Nephron progenitor cell (in vitro differentiated cells): ENCODE results near the gene CFAP77.
A peak's percentile ranks its signal among the peaks of the same experiment; 100 is the strongest.

Experiments
- DNase-seq: peaks from one replicate; pipeline ENCODE4 v3.0.0; 2021
- H3K27ac Mint-ChIP-seq: 2 replicates; pipeline ENCODE4 v1.8.0; 2021; ENCODE audit warnings: mild to moderate bottlenecking, moderate library complexity, mixed read lengths
- H3K27me3 Mint-ChIP-seq: 2 replicates; pipeline ENCODE4 v1.8.0; 2021; ENCODE audit warnings: mild to moderate bottlenecking, low read depth, mixed read lengths; ENCODE audit not compliant: poor library complexity
- H3K36me3 Mint-ChIP-seq: 2 replicates; pipeline ENCODE4 v1.8.0; 2021; ENCODE audit warnings: low read depth, mixed read lengths
- H3K4me1 Mint-ChIP-seq: 2 replicates; pipeline ENCODE4 v1.8.0; 2021; ENCODE audit warnings: mixed read lengths
- H3K4me3 Mint-ChIP-seq: 2 replicates; pipeline ENCODE4 v1.8.0; 2021; ENCODE audit warnings: mild to moderate bottlenecking, moderate library complexity, mixed read lengths
- H3K9me3 Mint-ChIP-seq: 2 replicates; pipeline ENCODE4 v1.8.0; 2021; ENCODE audit warnings: mild to moderate bottlenecking, moderate library complexity, mixed read lengths
- CTCF ChIP-seq: fragments of 200-600 bp; sonication (generic); IDR thresholded peaks from 2 replicates; pipeline ENCODE4 v1.5.0; 2021; ENCODE audit warnings: antibody characterized with exemption

The CFAP77 gene

GRCh38 chr9:132422574-132422973, 12.6 kb downstream of the CFAP77 start:
- no peak for TF ChIP-seq CTCF
- Mint-ChIP-seq H3K27me3 (peaks cover 86% of the 10 kb centered on the region), H3K27ac (no peak overlapping the region), H3K4me1 (peaks cover 54% of the 10 kb centered on the region), H3K36me3 (no peaks in the 10 kb centered on the region), H3K9me3 (no peaks in the 10 kb centered on the region), H3K4me3 (no peak overlapping the region)
- no peak for DNase-seq

GRCh38 chr9:132423503-132423902, 13.5 kb downstream of the CFAP77 start:
- DNase-seq: no peak
- no peaks in the 10 kb centered on the region for H3K9me3 Mint-ChIP-seq
- H3K27ac Mint-ChIP-seq: no peak overlapping the region
- H3K4me3 Mint-ChIP-seq: no peak overlapping the region
- TF ChIP-seq CTCF: no peak
- H3K36me3 Mint-ChIP-seq: no peaks in the 10 kb centered on the region
- peaks cover 86% of the 10 kb centered on the region for H3K27me3 Mint-ChIP-seq
- H3K4me1 Mint-ChIP-seq: peaks cover 47% of the 10 kb centered on the region

GRCh38 chr9:132424857-132425674, 15.1 kb downstream of the CFAP77 start:
- Mint-ChIP-seq H3K27me3 (peaks cover 91% of the 10 kb centered on the region), H3K27ac (no peak overlapping the region), H3K9me3 (no peaks in the 10 kb centered on the region), H3K4me3 (peak overlapping the region; percentile 26), H3K4me1 (peaks cover 35% of the 10 kb centered on the region), H3K36me3 (no peaks in the 10 kb centered on the region)
- TF ChIP-seq CTCF: no peak
- DNase-seq: no peak

- DNase-seq: no peak
- TF ChIP-seq CTCF: no peak
- H3K9me3 Mint-ChIP-seq: no peaks in the 10 kb centered on the region
- peak overlapping the region; percentile 26 for H3K4me3 Mint-ChIP-seq
- no peaks in the 10 kb centered on the region for H3K36me3 Mint-ChIP-seq
- H3K27me3 Mint-ChIP-seq: peaks cover 94% of the 10 kb centered on the region
- H3K27ac Mint-ChIP-seq: no peak overlapping the region
- H3K4me1 Mint-ChIP-seq: peaks cover 35% of the 10 kb centered on the region
These were observed 15.7 kb downstream of the CFAP77 start for GRCh38 chr9:132425675-132426062.

- DNase-seq: no peak
- H3K27me3 Mint-ChIP-seq: peaks cover 96% of the 10 kb centered on the region
- H3K27ac Mint-ChIP-seq: no peak overlapping the region
- H3K4me3 Mint-ChIP-seq: no peak overlapping the region
- H3K9me3 Mint-ChIP-seq: peaks cover 7% of the 10 kb centered on the region
- H3K36me3 Mint-ChIP-seq: no peaks in the 10 kb centered on the region
- TF ChIP-seq CTCF: no peak
- peaks cover 35% of the 10 kb centered on the region for H3K4me1 Mint-ChIP-seq
These were observed 16.8 kb downstream of the CFAP77 start for GRCh38 chr9:132426639-132427414.
